Measurements from ENCODE around the gene STK10. TPM values are rescaled to one million over a fixed set of nuclear protein-coding genes. Genes with fewer than 3 reads are reported as not detected.

Gene STK10
- total RNA-seq, 1 experiment from 2014 or later, result 25.7 TPM

DNA sequence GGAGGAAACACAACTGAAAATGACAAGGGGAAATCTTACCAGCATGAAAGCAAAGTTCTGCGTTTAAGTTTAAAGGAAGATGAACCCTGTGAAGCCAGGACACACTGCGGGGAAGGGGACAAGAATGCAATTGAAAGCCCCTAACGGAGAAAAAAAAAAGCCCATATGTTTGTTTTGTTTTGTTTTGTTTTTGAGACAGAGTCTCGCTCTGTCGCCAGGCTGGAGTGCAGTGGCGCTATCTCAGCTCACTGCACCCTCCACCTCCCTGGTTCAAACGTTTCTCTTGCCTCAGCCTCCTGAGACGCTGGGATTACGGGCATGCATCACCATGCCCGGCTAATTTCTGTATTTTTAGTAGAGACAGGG is 2.9 kb downstream of the STK10 start:
- Histone ChIP-seq H3K9me2 (replicated peaks; ENCODE audit: low read length) (no peaks in the 10 kb centered on the region), H3K4me1 (ENCODE audit: insufficient read depth, low read length) (peaks cover 20% of the 10 kb centered on the region), H3K27me3 (ENCODE audit: low read length) (no peaks in the 10 kb centered on the region), H3K79me2 (ENCODE audit: low read length) (peaks cover 71% of the 10 kb centered on the region), H3K36me3 (ENCODE audit: low read depth, low read length) (no peaks in the 10 kb centered on the region), H4K20me1 (ENCODE audit: low read length) (0 out of 2 replicates have a peak, but pooled peaks cover 4% of the 10 kb centered on the region), H3F3A (ENCODE audit: low read length, unreplicated experiment) (no peaks in the 10 kb centered on the region), H3K9ac (ENCODE audit: low read length) (no peak overlapping the region), H3K27ac (ENCODE audit: low read length) (no peak overlapping the region), H3K4me3 (ENCODE audit: low read length) (no peak overlapping the region; the same call in 1 of the 2 replicates), H3K4me2 (ENCODE audit: low read length) (peak overlapping the region; percentile 87), H2AFZ (ENCODE audit: low read length) (no peak overlapping the region), H3K9me3 (ENCODE audit: low read length) (no peaks in the 10 kb centered on the region)
- CTCF ChIA-PET, result no interaction called here
- no peak for DNase-seq
- TF ChIP-seq EZH2 (IDR thresholded peaks at IDR 0.05; ENCODE audit: low read length, unreplicated experiment) (no peak), EZH2phosphoT487 (IDR thresholded peaks at IDR 0.05; ENCODE audit: borderline replicate concordance, low read length) (no peak)
- TF ChIP-seq, protein P1, sequence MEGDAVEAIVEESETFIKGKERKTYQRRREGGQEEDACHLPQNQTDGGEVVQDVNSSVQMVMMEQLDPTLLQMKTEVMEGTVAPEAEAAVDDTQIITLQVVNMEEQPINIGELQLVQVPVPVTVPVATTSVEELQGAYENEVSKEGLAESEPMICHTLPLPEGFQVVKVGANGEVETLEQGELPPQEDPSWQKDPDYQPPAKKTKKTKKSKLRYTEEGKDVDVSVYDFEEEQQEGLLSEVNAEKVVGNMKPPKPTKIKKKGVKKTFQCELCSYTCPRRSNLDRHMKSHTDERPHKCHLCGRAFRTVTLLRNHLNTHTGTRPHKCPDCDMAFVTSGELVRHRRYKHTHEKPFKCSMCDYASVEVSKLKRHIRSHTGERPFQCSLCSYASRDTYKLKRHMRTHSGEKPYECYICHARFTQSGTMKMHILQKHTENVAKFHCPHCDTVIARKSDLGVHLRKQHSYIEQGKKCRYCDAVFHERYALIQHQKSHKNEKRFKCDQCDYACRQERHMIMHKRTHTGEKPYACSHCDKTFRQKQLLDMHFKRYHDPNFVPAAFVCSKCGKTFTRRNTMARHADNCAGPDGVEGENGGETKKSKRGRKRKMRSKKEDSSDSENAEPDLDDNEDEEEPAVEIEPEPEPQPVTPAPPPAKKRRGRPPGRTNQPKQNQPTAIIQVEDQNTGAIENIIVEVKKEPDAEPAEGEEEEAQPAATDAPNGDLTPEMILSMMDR (conservative IDR thresholded peaks at IDR 0.05; ENCODE audit: low read depth, low read length), result no peak
- POLR2A ChIA-PET (ENCODE audit: unreplicated experiment), result interaction anchor here (0.6 kb wide), 1 partner anchor 282 kb away, joined by 3 read pairs; no protein-coding TSS in a partner anchor
- BruUV-seq (replicated peaks), result no TSS peak
- ATAC-seq, result no peak
- intact Hi-C loops (cut with micrococcal nuclease), result loop anchor here (10.0 kb wide), 1 partner anchor 270 kb away; no protein-coding TSS in a partner anchor

DNA sequence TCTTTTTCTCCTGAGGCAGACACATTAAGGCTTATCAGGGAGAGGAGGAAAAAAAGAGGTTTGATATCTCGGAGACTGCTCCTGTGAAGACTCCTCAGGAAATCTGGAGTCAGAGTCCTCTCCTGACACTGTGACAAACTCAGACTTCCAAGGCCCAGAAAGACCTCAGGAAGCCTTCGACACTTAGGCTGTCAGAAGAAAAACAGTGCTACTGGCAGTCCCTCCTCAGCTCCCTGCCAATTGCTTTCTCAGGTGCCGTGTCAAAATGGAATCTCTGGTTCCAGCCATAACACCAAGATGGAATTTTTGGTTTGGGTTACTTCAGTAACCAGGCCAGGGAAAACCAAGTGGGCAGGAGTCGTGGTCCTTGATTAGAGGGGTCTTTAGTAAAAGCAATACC is 4.1 kb downstream of the STK10 start:
- H3K27ac ChIP-seq (ENCODE audit: low read length), result no peak overlapping the region
- CTCF ChIA-PET, result no interaction called here
- H3K4me3 ChIP-seq (ENCODE audit: low read length), result no peak overlapping the region
- no peak for ATAC-seq
- no peak for DNase-seq
- H3F3A ChIP-seq (ENCODE audit: low read length, unreplicated experiment), result no peaks in the 10 kb centered on the region
- H3K36me3 ChIP-seq (ENCODE audit: low read depth, low read length), result no peaks in the 10 kb centered on the region
- intact Hi-C loops (cut with micrococcal nuclease), result loop anchor here (10.0 kb wide), 1 partner anchor 269 kb away; no protein-coding TSS in a partner anchor
- H3K4me1 ChIP-seq (ENCODE audit: insufficient read depth, low read length), result peaks cover 20% of the 10 kb centered on the region
- H4K20me1 ChIP-seq (ENCODE audit: low read length), result peaks cover 9% of the 10 kb centered on the region; the same call in 1 of the 2 replicates
- peaks cover 83% of the 10 kb centered on the region for H3K79me2 ChIP-seq (ENCODE audit: low read length)
- no peak overlapping the region for H3K4me2 ChIP-seq (ENCODE audit: low read length)
- no peaks in the 10 kb centered on the region for H3K9me2 ChIP-seq (replicated peaks; ENCODE audit: low read length)
- H2AFZ ChIP-seq (ENCODE audit: low read length), result no peak overlapping the region
- TF ChIP-seq EZH2 (IDR thresholded peaks at IDR 0.05; ENCODE audit: low read length, unreplicated experiment) (no peak), EZH2phosphoT487 (IDR thresholded peaks at IDR 0.05; ENCODE audit: borderline replicate concordance, low read length) (no peak)
- TF ChIP-seq, protein P1 (conservative IDR thresholded peaks at IDR 0.05; ENCODE audit: low read depth, low read length), result no peak
- H3K27me3 ChIP-seq (ENCODE audit: low read length), result no peaks in the 10 kb centered on the region
- H3K9ac ChIP-seq (ENCODE audit: low read length), result no peak overlapping the region
- POLR2A ChIA-PET (ENCODE audit: unreplicated experiment), result no interaction called here
- H3K9me3 ChIP-seq (ENCODE audit: low read length), result no peaks in the 10 kb centered on the region
- no TSS peak for BruUV-seq (replicated peaks)

DNA sequence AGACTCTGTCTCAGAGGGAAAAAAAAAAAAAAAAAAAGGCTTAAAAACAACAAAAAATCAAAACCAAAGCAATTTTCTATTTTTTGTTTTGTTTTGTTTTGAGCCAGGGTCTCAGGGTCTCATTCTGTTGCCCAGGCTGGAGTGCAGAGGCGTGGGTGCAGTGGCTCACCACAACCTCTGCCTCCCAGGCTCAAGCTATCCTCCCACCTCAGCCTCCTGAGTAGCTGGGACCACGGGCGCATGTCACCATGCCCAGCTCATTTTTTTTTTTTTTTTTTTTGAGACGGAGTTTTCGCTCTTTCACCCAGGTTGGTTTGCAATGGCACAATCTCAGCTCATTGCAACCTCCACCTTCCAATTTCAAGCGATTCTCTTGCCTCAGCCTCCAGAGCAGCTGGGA is 5.7 kb downstream of the STK10 start:
- BruUV-seq (replicated peaks), result no TSS peak
- peaks cover 90% of the 10 kb centered on the region for H3K79me2 ChIP-seq (ENCODE audit: low read length)

More for the DNA sequence above, 5.7 kb downstream of the STK10 start:
- POLR2A ChIA-PET (ENCODE audit: unreplicated experiment), result interaction anchor here (0.7 kb wide), 1 partner anchor 49 kb away, joined by 3 read pairs; no protein-coding TSS in a partner anchor
- Histone ChIP-seq H3K4me1 (ENCODE audit: insufficient read depth, low read length) (peaks cover 20% of the 10 kb centered on the region), H3K4me2 (ENCODE audit: low read length) (no peak overlapping the region), H2AFZ (ENCODE audit: low read length) (no peak overlapping the region), H3K36me3 (ENCODE audit: low read depth, low read length) (no peaks in the 10 kb centered on the region), H4K20me1 (ENCODE audit: low read length) (peaks cover 15% of the 10 kb centered on the region; the same call in 1 of the 2 replicates), H3K9me3 (ENCODE audit: low read length) (no peaks in the 10 kb centered on the region), H3K9ac (ENCODE audit: low read length) (no peak overlapping the region), H3K9me2 (replicated peaks; ENCODE audit: low read length) (no peaks in the 10 kb centered on the region), H3F3A (ENCODE audit: low read length, unreplicated experiment) (no peaks in the 10 kb centered on the region), H3K27me3 (ENCODE audit: low read length) (no peaks in the 10 kb centered on the region), H3K27ac (ENCODE audit: low read length) (no peak overlapping the region), H3K4me3 (ENCODE audit: low read length) (no peak overlapping the region)
- intact Hi-C loops (cut with micrococcal nuclease), result loop anchor here (10.0 kb wide), 1 partner anchor 267 kb away; no protein-coding TSS in a partner anchor
- CTCF ChIA-PET, result interaction anchor here (0.6 kb wide), 1 partner anchor 1189 kb away, joined by 6 read pairs; no protein-coding TSS in a partner anchor
- DNase-seq, result no peak
- ATAC-seq, result no peak
- TF ChIP-seq, protein P1 (conservative IDR thresholded peaks at IDR 0.05; ENCODE audit: low read depth, low read length), result no peak
- TF ChIP-seq EZH2phosphoT487 (IDR thresholded peaks at IDR 0.05; ENCODE audit: borderline replicate concordance, low read length) (no peak), EZH2 (IDR thresholded peaks at IDR 0.05; ENCODE audit: low read length, unreplicated experiment) (no peak)

Measured in PC-3 (cell line).